GM12878 (cell line): Measurements from ENCODE around the gene DPYSL3. TPM values are rescaled to one million over a fixed set of nuclear protein-coding genes. Genes with fewer than 3 reads are reported as not detected.

Experiments used
- ATAC-seq: fragments of 200-7000 bp; cut with Tn5 transposase; 3 replicates; pipeline ENCODE4 v1.9.1; 2020; ENCODE audit warnings: mild to moderate bottlenecking, moderate library complexity
- BruUV-seq: library from RNA; stranded (reverse); fragments of 400-500 nt; replicated peaks from 2 replicates; lab custom pipeline; 2021; lab: Mats Ljungman, UMichigan
- CTCF ChIA-PET: fragments of 300-600 bp; sonication (Branson Sonifier 250); formaldehyde crosslinking; extraction: SDS; loops from one replicate; lab custom pipeline; 2021; ENCODE audit warnings: inconsistent platforms; lab: Yijun Ruan, JAX
- POLR2A ChIA-PET: fragments of 350-600 bp; formaldehyde crosslinking; extraction: SDS; loops from one replicate; lab custom pipeline; 2021; ENCODE audit warnings: inconsistent platforms; lab: Charles Lee
- RAD21 ChIA-PET: fragments of 300-600 bp; sonication (Branson Sonifier 250); formaldehyde crosslinking; loops from one replicate; lab custom pipeline; 2023; ENCODE audit warnings: antibody characterized with exemption; ENCODE audit not compliant: unreplicated experiment; lab: Charles Lee
- SMC1A ChIA-PET: fragments of 300-600 bp; sonication (Branson Sonifier 250); formaldehyde crosslinking; loops from one replicate; lab custom pipeline; 2023; ENCODE audit not compliant: unreplicated experiment, uncharacterized antibody; lab: Charles Lee
- DNase-seq: peaks from one replicate; pipeline ENCODE4 v3.0.0-alpha.2; 2011; ENCODE audit warnings: low read depth, low spot score
- FAIRE-seq: peaks from 3 replicates; lab custom pipeline; 2011; peaks lifted over from hg19 to GRCh38; lab: Jason Lieb, UNC
- H2AFZ ChIP-seq: 2 replicates; pipeline ENCODE4 v1.6.0; 2011; ENCODE audit warnings: low read depth, low read length, control low read depth; ENCODE audit not compliant: control insufficient read depth
- H3K27ac ChIP-seq: 2 replicates; pipeline ENCODE4 v1.5.1; 2011; ENCODE audit warnings: control low read depth; ENCODE audit not compliant: control insufficient read depth, insufficient read depth
- H3K27me3 ChIP-seq, 2 experiments: replicated peaks in 1 of 2; 2 replicates each; pipeline versions ENCODE4 v1.6.0 to v1.6.1; 2011; ENCODE audit warnings: low read length in 1 of 2; ENCODE audit not compliant: control insufficient read depth in 2 of 2, insufficient read depth in 2 of 2
- H3K36me3 ChIP-seq, 2 experiments: 2 replicates each; pipeline ENCODE4 v1.5.1; 2011; ENCODE audit warnings: low read length in 1 of 2; ENCODE audit not compliant: control insufficient read depth in 2 of 2, insufficient read depth in 2 of 2
- H3K4me1 ChIP-seq: 2 replicates; pipeline ENCODE4 v1.6.1; 2011; ENCODE audit warnings: mild to moderate bottlenecking, low read length, moderate library complexity, mixed read lengths; ENCODE audit not compliant: control insufficient read depth, insufficient read depth
- H3K4me2 ChIP-seq: 2 replicates; pipeline ENCODE4 v1.6.0; 2011; ENCODE audit warnings: control low read depth; ENCODE audit not compliant: control insufficient read depth, insufficient read depth
- H3K4me3 ChIP-seq: fragments of 200-600 bp; sonication (generic); 2 replicates; pipeline ENCODE4 v1.5.1; 2016
- H3K79me2 ChIP-seq: 2 replicates; pipeline ENCODE4 v1.6.0; 2011; ENCODE audit warnings: low read length; ENCODE audit not compliant: control insufficient read depth, insufficient read depth
- H3K9ac ChIP-seq: 2 replicates; pipeline ENCODE4 v1.8.0; 2011; ENCODE audit warnings: low read length, control low read depth, mixed read lengths; ENCODE audit not compliant: control insufficient read depth, insufficient read depth
- H3K9me3 ChIP-seq: replicated peaks from 3 replicates; pipeline ENCODE4 v1.5.1; 2011; ENCODE audit warnings: mild to moderate bottlenecking, low read length; ENCODE audit not compliant: control insufficient read depth, insufficient read depth
- H4K20me1 ChIP-seq: 2 replicates; pipeline ENCODE4 v1.6.0; 2011; ENCODE audit not compliant: control insufficient read depth, insufficient read depth
- EGR1 ChIP-seq, 2 experiments: IDR thresholded peaks; 1 replicate in 1 of 2; 2 replicates in 1 of 2; pipeline ENCODE4 v1.6.1; 2011 to 2012; ENCODE audit warnings: low read depth in 2 of 2, low read length in 2 of 2, borderline replicate concordance in 1 of 2, mild to moderate bottlenecking in 1 of 2, moderate library complexity in 1 of 2
- RCOR1 ChIP-seq: conservative IDR thresholded peaks from 2 replicates; pipeline ENCODE4 v1.6.1; 2012; ENCODE audit warnings: low read depth, low read length, improper control_type of control experiment
- RUNX3 ChIP-seq: IDR thresholded peaks from 2 replicates; pipeline ENCODE4 v1.6.1; 2012; ENCODE audit warnings: low read length, inconsistent platforms
- TARDBP ChIP-seq: IDR thresholded peaks from 2 replicates; pipeline ENCODE4 v1.6.1; 2016; ENCODE audit warnings: borderline replicate concordance
- WRNIP1 ChIP-seq: IDR thresholded peaks from 2 replicates; pipeline ENCODE4 v1.6.1; 2011; ENCODE audit warnings: low read depth, low read length, improper control_type of control experiment, borderline replicate concordance
- ZBED1 ChIP-seq: IDR thresholded peaks from 2 replicates; pipeline ENCODE4 v1.6.1; 2016; ENCODE audit warnings: borderline replicate concordance
- WGBS: methylation state at CpG from one replicate; pipeline ENCODE4 v1.1.6; 2016; ENCODE audit warnings: low lambda C conversion rate; ENCODE audit not compliant: insufficient replicate concordance, insufficient coverage; ENCODE audit errors: missing lambda C conversion rate; 5-methylcytosine and 5-hydroxymethylcytosine counted together
- in situ Hi-C: fragments of 300-500 bp; cut with MboI; formaldehyde crosslinking; loops from 9 replicates; pipeline ENCODE4 v1.14.3; 2018; ENCODE audit warnings: mixed read lengths
- intact Hi-C: fragments of 100-400 bp; cut with micrococcal nuclease; formaldehyde crosslinking; loops from one replicate; pipeline ENCODE4 v1.14.2; 2022; ENCODE audit not compliant: unreplicated experiment
- polyA plus RNA-seq, 11 experiments: library from polyadenylated mRNA; depleted of rRNA in 4 of 11; unstranded in 6 of 11; stranded (reverse) in 5 of 11; fragments of >200 nt; fragmentation: Nextera tagmentation in 4 of 11; fragmentation: Illumina TruSeq in 1 of 11; extraction: Ambion mirVana in 4 of 11; extraction: Trizol in 1 of 11; gene quantifications; 1 replicate in 1 of 11; 2 replicates in 10 of 11; pipeline versions ENCODE4 v1.2.1 to v1.2.3, GENCODE V29; 2011 to 2016; ENCODE audit warnings: inconsistent platforms in 2 of 11, missing spikeins in 2 of 11, low read depth in 1 of 11
- total RNA-seq, 4 experiments: library from RNA; depleted of rRNA in 3 of 4; stranded (reverse); fragments of >200 nt in 3 of 4; fragmentation: Illumina TruSeq in 1 of 4; extraction: Trizol in 1 of 4; gene quantifications; 2 replicates each; pipeline versions ENCODE4 v1.2.1 to v1.2.3, GENCODE V29; 2013 to 2021
- TF ChIP-seq, protein P1 (sequence below): fragments of 450-650 bp; IDR thresholded peaks from 2 replicates; pipeline ENCODE4 v1.6.1; 2016; ENCODE audit warnings: mild to moderate bottlenecking, moderate library complexity, borderline replicate concordance
- TF ChIP-seq, protein P2 (sequence below): fragments of 450-650 bp; IDR thresholded peaks from 2 replicates; pipeline ENCODE4 v1.6.1; 2017; ENCODE audit warnings: mild to moderate bottlenecking, low read depth, inconsistent platforms; ENCODE audit not compliant: poor library complexity, severe bottlenecking
- TF ChIP-seq, protein P3 (sequence below): IDR thresholded peaks from 2 replicates; pipeline ENCODE4 v1.6.1; 2012; ENCODE audit warnings: mild to moderate bottlenecking, low read depth, low read length

DPYSL3 gene
- total and polyA plus RNA-seq, 10 of the 15 experiments (the other 5 are each of a cell fraction or from before 2014, with no cell fraction given) = 0.08 to 1.5 (median 0.45) TPM; not detected in 1

- no peak for TF ChIP-seq WRNIP1
- TF ChIP-seq RUNX3 = no peak
- TF ChIP-seq ZBED1 = no peak
- TF ChIP-seq TARDBP = no peak
- no peak for TF ChIP-seq RCOR1
- TF ChIP-seq, protein P1, sequence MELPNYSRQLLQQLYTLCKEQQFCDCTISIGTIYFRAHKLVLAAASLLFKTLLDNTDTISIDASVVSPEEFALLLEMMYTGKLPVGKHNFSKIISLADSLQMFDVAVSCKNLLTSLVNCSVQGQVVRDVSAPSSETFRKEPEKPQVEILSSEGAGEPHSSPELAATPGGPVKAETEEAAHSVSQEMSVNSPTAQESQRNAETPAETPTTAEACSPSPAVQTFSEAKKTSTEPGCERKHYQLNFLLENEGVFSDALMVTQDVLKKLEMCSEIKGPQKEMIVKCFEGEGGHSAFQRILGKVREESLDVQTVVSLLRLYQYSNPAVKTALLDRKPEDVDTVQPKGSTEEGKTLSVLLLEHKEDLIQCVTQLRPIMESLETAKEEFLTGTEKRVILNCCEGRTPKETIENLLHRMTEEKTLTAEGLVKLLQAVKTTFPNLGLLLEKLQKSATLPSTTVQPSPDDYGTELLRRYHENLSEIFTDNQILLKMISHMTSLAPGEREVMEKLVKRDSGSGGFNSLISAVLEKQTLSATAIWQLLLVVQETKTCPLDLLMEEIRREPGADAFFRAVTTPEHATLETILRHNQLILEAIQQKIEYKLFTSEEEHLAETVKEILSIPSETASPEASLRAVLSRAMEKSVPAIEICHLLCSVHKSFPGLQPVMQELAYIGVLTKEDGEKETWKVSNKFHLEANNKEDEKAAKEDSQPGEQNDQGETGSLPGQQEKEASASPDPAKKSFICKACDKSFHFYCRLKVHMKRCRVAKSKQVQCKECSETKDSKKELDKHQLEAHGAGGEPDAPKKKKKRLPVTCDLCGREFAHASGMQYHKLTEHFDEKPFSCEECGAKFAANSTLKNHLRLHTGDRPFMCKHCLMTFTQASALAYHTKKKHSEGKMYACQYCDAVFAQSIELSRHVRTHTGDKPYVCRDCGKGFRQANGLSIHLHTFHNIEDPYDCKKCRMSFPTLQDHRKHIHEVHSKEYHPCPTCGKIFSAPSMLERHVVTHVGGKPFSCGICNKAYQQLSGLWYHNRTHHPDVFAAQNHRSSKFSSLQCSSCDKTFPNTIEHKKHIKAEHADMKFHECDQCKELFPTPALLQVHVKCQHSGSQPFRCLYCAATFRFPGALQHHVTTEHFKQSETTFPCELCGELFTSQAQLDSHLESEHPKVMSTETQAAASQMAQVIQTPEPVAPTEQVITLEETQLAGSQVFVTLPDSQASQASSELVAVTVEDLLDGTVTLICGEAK = no peak
- TF ChIP-seq, protein P2, sequence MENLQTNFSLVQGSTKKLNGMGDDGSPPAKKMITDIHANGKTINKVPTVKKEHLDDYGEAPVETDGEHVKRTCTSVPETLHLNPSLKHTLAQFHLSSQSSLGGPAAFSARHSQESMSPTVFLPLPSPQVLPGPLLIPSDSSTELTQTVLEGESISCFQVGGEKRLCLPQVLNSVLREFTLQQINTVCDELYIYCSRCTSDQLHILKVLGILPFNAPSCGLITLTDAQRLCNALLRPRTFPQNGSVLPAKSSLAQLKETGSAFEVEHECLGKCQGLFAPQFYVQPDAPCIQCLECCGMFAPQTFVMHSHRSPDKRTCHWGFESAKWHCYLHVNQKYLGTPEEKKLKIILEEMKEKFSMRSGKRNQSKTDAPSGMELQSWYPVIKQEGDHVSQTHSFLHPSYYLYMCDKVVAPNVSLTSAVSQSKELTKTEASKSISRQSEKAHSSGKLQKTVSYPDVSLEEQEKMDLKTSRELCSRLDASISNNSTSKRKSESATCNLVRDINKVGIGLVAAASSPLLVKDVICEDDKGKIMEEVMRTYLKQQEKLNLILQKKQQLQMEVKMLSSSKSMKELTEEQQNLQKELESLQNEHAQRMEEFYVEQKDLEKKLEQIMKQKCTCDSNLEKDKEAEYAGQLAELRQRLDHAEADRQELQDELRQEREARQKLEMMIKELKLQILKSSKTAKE = no peak
These were observed 12.6 kb upstream of the DPYSL3 start (continued) for GRCh38 chr5:147522435-147522834.

GRCh38 chr5:147520450-147520849 is 10.6 kb upstream of the DPYSL3 start:
- POLR2A ChIA-PET = no interaction called here
- CTCF ChIA-PET = no interaction called here
- H2AFZ ChIP-seq = no peak overlapping the region
- no TSS peak for BruUV-seq
- DNase-seq (no peak), FAIRE-seq (no peak), ATAC-seq (no peak)
- no peaks in the 10 kb centered on the region for H3K4me1 ChIP-seq
- no peaks in the 10 kb centered on the region for H3K79me2 ChIP-seq
- WGBS = 0% methylated on average over 1 of the region's 1 CpG
- in situ Hi-C loops (no loop called here), intact Hi-C loops (no loop called here)
- RAD21 ChIA-PET = no interaction called here
- TF ChIP-seq, protein P3, sequence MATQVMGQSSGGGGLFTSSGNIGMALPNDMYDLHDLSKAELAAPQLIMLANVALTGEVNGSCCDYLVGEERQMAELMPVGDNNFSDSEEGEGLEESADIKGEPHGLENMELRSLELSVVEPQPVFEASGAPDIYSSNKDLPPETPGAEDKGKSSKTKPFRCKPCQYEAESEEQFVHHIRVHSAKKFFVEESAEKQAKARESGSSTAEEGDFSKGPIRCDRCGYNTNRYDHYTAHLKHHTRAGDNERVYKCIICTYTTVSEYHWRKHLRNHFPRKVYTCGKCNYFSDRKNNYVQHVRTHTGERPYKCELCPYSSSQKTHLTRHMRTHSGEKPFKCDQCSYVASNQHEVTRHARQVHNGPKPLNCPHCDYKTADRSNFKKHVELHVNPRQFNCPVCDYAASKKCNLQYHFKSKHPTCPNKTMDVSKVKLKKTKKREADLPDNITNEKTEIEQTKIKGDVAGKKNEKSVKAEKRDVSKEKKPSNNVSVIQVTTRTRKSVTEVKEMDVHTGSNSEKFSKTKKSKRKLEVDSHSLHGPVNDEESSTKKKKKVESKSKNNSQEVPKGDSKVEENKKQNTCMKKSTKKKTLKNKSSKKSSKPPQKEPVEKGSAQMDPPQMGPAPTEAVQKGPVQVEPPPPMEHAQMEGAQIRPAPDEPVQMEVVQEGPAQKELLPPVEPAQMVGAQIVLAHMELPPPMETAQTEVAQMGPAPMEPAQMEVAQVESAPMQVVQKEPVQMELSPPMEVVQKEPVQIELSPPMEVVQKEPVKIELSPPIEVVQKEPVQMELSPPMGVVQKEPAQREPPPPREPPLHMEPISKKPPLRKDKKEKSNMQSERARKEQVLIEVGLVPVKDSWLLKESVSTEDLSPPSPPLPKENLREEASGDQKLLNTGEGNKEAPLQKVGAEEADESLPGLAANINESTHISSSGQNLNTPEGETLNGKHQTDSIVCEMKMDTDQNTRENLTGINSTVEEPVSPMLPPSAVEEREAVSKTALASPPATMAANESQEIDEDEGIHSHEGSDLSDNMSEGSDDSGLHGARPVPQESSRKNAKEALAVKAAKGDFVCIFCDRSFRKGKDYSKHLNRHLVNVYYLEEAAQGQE = peak; percentile 47; the same call in 1 of the 2 replicates
- TF ChIP-seq, protein P2 = no peak
- TF ChIP-seq EGR1 (IDR thresholded peaks at IDR 0.05; ENCODE audit: borderline replicate concordance in 1 of 2, low read depth in 2 of 2, low read length in 2 of 2) = no peak
- H3K9ac ChIP-seq = no peak overlapping the region
- H4K20me1 ChIP-seq = no peaks in the 10 kb centered on the region
- SMC1A ChIA-PET = no interaction called here
- no peaks in the 10 kb centered on the region for H3K27me3 ChIP-seq
- no peaks in the 10 kb centered on the region for H3K9me3 ChIP-seq
- H3K36me3 ChIP-seq = no peaks in the 10 kb centered on the region
- no peak overlapping the region for H3K4me3 ChIP-seq
- H3K27ac ChIP-seq = no peak overlapping the region
- no peak overlapping the region for H3K4me2 ChIP-seq
